ENCODE measurements around the gene SNX19.

The SNX19 gene

DNA sequence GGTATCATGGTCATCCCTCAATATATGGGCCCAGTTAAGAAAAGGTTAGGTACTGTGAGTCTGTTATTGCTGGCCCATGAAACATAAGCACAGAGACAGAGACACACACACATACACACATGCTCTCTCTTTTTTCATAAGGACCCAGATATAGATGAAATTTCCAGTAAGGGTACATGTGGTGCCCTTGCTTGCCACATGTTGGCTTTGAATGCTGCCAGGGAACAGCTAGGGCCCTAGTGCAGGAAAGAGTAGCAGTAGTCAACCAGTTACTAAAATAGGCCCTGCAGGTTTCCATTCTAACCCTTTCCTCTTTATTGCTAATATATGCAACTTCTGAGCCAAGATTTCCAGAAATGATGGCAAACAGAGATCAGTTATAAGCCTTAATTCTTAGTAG lies 9.1 kb downstream of the SNX19 start:
- DNase-seq = no peak

DNA sequence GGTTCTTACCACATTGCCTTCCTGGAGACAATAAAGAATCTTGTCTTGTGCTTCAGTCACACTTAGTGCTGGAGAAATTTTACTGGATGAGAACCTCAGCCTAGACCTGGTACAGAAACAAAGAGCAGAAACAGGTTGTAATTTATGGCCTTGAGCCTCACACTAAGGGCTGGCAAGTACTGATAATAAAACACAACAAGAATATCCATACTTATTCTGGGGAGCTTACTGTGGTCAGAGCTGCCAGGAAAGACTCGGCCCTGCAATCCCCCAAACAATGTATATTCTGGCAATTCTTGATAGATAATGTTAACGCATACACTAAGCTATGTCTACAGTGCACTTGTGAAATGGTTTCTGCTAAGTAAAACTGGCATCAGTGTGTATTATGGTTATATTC lies 9.7 kb downstream of the SNX19 start:
- DNase-seq = no peak

- DNase-seq = no peak
These were observed 10.8 kb downstream of the SNX19 start for GRCh38 chr11:130905512-130905911.

- no peak for DNase-seq
These were observed 11.9 kb downstream of the SNX19 start for GRCh38 chr11:130904380-130904779.

GRCh38 chr11:130902380-130902779 lies 13.9 kb downstream of the SNX19 start:
- no peak for DNase-seq

GRCh38 chr11:130899106-130899505 lies 17.2 kb downstream of the SNX19 start:
- no peak for DNase-seq

GRCh38 chr11:130897262-130898182 lies 18.8 kb downstream of the SNX19 start:
- DNase-seq = peak; percentile 89

DNA sequence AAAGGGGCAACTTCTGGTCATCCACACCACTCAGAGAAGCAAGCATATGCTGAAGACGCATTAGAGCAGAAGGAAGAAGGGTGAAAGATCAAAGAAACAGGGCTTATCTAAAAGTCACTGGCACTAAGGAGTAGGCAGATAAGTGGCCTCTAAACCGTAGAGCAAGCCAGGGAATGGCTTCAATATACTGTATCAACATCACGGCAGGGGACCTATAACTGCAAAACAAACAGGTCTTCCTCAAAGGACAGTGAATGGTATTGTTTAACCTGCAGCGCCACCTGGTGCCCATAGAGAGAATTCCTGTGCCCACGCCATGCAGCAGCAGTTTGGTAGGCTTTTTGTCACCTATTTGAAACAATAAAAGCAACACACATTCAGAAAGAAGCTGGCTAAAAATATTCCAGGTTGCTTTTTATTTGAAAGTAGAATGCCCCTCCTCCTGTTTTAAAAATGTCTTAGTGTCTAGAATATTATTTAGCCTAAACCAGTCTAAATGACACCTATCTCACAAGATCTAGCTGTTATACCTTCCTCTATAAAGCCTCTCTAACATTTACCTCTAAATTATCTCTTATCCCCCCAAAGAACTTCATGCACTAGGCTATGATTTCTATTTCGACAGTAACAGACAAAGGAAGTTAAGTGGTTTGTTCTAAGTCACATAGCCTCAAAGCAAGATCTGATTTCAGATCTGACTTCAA lies 21.8 kb downstream of the SNX19 start:
- peak; percentile 73 for DNase-seq

GRCh38 chr11:130892861-130893260 lies 23.4 kb downstream of the SNX19 start:
- no peak for DNase-seq

GRCh38 chr11:130891326-130891725 lies 25.0 kb downstream of the SNX19 start:
- no peak for DNase-seq

DNA sequence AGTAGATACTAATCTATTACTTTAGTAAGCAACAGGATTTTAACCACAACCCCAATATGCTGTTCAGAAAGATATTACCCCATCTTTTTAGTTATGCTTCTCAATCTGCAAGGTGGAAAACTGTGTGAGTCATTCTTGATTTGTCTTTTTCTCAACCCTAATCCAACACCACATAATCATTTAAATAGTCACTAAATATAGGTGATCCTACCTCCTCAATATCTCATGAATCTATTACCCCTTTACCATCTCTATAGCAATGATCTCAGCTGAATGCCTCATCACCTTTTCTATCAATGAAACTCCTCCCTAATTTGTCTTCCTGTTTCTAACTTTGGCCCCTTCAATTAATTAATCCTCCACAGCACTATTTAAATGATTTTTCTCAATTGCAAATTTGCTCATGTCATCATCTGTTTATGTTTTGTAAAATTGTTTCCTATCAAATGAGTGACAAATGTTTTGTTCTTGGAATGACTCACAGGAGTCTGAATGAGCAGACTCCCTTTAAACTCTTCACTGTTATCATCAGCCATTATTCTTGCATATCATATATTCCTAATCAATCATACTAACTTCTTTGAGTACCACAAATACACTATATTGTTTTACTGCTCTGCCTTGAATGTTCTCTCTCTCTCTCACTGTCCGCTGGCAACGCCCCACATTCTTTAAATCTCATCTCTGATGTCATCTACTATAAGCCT lies 26.1 kb downstream of the SNX19 start:
- DNase-seq = no peak

DNA sequence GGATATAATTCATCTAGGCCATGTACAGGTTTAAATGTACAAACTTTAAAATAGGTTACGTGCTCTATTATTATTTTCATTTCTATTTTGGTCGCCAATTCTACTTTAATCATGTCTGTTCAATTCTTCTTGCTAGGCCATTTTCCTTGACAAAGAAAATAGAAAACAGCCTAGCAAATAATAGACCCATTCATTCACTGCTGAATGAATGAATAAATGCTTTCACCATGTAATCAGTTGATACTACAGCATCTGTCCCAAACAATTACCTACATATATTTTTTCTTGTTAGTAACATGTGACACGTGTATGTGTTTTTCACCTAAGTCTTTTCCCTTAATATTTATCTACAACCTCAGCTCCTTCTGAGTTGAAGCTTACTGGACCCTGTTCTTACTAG lies 27.5 kb downstream of the SNX19 start:
- no peak for DNase-seq

DNA sequence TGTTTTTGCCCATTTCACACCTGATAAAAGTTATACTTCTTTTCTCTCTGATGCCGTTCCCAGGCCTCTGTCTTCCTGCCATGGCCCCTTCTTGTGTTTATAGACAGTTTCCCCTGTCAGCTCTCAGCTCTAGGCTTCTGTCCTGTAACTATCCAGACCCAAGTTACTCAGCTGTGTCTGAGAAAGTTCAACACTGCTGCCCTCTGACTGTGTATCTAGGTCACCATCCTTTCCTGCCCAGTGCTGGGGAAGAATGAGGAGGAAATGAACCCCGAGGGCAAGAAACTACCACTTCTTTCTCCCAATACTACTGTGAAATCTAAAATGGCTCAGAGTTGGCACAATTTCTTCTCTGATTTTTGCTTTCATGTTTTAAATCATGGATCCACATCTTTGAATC lies 29.6 kb downstream of the SNX19 start:
- no peak for DNase-seq

DNA sequence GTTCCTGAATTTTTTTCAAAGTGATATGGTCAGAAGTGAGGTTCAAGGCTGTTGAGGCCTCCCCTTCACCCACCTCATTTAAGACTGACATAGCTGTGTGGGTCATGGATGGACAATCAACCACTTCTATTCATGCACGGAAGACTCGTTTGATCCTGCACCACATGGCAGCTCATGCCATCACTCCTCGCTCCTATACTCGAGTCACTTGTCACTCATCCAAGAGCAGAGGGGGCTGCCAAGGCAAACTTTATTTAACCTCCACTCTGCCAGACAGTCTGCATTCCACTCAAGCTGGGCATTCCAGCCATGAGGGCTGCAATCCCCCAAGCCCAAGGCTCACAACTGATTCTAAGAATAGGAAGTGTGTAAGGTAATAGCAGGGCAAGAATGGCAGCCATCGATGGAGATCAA lies 34.1 kb downstream of the SNX19 start:
- DNase-seq = peak; percentile 67

DNA sequence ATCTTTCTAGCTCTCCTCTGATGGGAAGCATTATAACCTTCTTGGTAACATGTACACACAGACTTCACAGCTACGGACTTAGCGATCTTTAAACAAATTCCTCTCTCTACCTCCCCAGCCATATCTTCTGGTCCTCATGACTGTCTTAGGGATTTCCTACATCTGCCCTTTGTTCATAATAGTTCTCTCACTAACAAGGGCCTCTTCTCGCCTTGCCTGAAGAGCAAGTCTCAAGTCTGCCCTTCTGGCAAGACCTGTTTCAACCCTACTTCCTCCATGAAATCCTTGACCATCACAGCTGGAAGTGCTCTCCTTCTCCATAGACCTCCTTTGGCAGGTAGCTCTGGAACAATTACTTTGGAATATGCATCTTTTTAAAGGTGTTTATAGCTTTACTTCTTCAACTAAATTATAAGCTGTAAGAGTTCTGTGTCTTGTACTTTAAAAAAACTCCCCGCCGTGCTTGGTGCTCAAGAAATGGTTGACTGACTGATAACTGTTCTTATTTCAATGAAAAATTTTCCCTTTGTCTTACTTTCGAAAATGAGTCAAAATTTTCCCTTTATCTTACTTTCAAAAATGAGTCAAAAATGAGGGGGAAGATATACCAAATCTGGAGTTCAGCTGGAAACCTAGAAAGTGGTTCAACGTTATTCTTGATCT lies 34.7 kb downstream of the SNX19 start:
- no peak for DNase-seq

- DNase-seq = no peak
These were observed 36.4 kb downstream of the SNX19 start for GRCh38 chr11:130879836-130880235.

GRCh38 chr11:130876931-130877915 lies 39.1 kb downstream of the SNX19 start:
- no peak for DNase-seq

- DNase-seq = no peak
These were observed 40.2 kb downstream of the SNX19 start for GRCh38 chr11:130876100-130876499.

- DNase-seq = no peak
These were observed 41.2 kb downstream of the SNX19 start for GRCh38 chr11:130874955-130875531.

DNA sequence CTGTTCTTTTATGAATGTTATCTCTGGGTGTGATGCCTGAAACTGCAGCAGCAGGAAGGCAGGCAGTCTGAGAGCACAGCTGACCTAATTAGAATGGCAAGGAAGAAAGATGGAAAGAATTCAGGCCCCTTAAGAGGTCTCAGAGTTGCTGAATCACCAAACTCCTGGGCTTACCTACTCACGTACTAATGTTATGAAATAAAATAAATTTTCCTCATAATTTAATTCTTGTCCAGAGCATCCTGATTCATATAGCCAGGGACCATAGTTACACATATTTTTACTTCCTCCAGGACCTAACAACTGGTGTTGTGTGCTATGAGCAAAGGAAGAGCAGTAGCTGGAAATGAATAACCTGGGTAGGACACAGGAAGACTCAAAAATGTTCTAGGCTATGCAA lies 41.9 kb downstream of the SNX19 start:
- no peak for DNase-seq

DNA sequence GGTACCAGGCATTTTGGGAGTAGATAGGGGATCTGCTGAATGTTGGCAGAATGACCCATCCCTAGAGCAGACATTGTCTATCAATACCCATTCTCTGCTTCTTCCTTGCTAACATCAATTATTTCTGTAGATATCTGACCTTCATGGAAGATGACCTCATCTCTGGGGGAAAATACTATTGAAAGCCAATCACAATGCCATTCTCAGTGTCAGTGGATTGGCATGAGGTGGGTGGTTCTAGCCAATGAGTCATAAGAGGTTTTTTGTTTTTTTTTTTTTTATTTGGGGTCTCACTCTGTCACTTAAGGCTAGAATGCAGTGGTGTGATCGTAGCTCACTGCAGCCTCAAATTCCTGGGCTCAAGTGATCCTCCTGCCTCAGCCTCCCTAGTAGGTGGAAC lies 42.5 kb downstream of the SNX19 start:
- DNase-seq = peak; percentile 62

Measured in fibroblast of skin of scalp (primary cell).